ENCODE results near the gene NSMCE4A.

DNA sequence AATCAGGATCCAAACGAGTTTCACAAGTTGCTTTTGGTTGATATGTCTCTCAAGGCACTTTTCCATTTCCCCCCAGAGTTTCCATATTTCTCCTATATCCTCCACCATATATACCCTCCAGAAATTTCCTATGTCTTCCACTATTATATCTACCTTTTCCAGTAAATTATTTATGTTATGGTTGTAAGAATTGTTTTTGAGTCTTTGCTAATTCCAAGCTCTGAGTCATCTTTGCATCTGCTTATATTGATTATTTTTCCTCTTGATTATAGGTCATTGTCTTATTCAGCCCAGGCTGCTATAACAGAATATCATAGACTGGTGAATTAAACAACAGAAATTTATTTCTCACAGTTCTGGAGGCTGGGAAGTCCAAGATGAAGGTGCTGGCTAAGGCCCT is 26.7 kb upstream of the NSMCE4A start:
- TF ChIP-seq EZH2 (IDR thresholded peaks at IDR 0.05; ENCODE audit: insufficient read depth, poor library complexity, severe bottlenecking) (no peak), EZH2phosphoT487 (IDR thresholded peaks at IDR 0.05; ENCODE audit: insufficient read depth, low read depth) (no peak)
